GM18870 (cell line): ENCODE measurements around the gene NME1.

Experiments
- ATAC-seq: cut with Tn5 transposase; IDR thresholded peaks from one replicate; pipeline ENCODE4 v1.9.1; 2021; ENCODE audit warnings: moderate library complexity; ENCODE audit not compliant: unreplicated experiment

Gene NME1

DNA sequence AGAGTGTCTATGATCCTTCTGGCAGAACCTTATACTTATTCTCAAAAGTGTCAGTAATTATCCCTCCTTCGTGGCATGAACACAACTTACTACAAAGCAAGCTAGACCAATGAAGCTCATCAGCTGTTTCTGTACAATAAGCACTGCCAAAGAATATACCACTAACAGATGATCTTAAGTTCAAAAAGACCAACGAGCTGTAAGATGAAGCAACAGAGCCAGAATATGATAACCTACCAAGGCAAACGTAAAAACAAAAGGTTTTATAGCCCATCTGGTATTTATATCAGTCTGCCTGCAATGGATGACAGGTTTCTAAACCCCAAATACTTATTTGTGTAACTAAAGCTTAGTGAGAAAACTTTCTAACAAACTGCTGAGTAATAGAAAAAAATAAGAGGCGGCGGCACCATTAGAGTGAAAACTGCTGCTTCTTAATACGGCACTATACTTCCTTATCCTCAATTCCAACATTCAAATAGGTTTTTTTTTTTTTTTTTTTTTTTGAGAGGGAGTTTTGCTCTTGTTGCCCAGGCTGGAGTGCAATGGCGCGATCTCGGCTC lies 35.0 kb downstream of the NME1 start:
- no peak for ATAC-seq

DNA sequence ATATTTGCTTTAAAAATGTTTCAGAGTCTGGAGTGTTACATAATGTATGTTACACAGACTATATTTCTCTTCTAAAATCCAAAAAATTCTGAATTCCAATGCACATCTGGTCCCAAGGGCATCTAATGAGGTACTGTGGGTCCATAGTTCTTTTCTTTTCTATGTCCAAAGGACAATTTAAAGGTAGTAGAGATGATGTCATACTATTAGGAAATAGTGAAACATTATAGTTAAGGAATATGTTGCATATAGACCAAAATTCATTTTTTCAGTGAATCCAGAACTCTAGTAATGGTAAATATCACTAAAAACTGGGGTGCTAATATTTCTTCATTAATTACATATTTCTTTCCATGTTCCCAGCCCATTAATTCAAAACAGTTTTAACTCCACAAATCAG lies 35.8 kb downstream of the NME1 start:
- no peak for ATAC-seq

DNA sequence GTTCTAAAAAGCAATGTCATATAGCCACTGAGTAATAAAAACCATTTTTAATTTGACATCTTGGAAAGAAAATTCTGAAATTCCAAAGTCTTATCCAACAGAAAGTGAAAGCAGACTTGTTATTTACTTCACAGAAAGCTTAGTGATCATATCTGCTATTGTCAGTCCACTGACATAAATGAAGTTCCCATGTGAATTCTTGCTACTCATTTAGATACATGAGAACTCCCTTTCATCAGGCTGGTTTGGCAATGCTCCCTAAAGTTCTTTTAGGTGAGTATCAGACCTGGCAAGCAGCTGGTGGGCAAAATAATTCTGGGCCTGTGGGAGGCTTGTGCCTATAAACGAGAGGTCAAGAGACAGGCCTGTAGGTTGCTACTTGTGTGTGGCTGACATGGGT lies 36.3 kb downstream of the NME1 start:
- ATAC-seq: no peak

DNA sequence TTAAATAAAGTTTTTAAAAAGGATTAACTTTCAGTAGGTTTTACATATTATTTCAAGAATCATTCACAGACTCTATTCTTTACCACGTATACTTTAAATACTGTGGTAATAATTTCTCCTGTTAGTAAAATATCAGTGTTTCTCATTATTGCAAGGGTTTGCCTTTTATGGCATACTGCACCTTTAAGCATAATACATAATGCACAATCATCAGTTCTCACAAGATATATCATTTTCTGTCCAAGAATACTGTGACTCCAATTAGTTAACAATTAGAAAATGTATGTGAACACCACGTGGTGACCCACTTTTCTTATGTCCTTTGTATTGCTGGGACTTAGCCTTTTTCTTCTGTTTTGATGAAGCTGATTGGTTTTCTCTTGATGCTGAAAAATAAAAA lies 38.5 kb downstream of the NME1 start:
- ATAC-seq: no peak

DNA sequence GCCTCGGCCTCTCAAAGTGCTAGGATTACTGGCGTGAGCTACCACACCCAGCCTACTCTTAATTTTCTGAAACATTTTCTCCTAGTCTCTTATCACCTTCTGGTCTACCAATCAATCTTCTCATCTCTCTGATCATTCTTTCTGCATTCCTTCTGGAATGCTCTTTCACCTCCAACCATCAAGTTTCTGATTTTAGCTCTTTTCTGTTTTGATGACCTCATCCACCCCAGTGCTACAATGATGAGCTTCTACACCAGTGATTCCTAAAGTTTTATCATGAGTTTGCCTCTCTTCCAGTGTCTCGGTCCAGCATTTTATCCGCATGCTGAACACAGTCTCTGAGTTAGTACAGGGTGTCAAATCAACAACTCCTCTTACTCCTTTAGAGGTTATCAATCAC lies 44.4 kb downstream of the NME1 start:
- ATAC-seq: no peak

DNA sequence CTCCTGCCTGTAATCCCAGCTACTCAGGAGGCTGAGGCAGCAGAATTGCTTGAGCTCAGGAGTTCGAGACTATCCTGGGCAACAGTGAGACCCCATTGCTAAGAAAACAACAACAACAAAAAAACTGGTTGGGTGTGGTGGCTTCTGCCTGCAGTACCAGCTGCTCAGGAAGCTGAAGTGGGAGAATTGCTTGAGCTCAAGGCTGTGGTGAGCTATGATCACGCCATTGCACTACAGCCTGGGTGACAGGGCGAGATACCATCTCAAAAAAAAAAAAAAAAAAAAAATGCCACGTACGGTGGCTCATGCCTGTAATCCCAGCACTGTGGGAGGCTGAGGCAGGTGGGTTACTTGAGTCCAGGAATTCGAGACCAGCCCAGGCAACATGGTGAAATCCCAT lies 46.9 kb downstream of the NME1 start:
- no peak for ATAC-seq

DNA sequence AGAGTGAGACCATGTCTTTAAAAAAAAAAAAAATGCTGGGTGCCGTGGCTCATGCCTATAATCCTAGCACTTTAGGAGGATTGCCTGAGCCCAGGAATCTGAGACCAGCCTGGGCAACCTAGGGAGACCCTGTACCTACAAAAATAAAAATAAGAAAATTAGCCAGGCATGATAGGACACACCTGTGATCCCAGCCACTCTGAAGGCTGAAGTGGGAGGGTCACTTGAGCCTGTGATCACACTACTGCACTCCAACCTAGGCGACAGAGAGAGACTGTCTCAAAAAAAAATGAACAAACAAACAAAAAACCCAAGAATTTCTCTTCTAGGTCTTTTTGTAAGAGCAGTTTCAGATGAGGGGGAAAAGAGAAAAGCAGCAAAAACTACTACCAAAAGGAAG lies 47.5 kb downstream of the NME1 start:
- ATAC-seq: no peak

DNA sequence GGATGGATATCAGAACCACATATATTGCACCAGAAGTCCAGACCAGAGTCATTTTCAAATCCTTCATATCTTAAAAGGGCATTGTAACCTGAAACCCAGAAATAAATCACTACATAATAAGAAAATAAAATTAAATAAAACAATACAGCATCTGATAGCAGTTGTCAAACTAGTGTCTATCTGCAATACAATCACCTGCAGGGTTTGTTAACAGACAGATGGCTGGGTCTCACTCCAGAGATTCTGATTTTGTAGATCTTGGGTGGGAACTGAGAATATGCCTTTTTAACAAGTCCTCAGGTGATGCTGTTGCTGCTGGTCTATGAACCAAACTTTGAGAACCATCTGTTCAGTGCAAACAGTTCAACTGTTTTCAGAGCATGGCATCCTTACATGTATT lies 50.5 kb downstream of the NME1 start:
- no peak for ATAC-seq
